GM18519 (cell line): Measurements from ENCODE around the gene TRIM22.
"Not testable (repeated sequence)": the region's sequence is repeated elsewhere in the genome, so short reads cannot be mapped to it uniquely, and the experiment has no call there.

ENCODE experiments used
- ATAC-seq: cut with Tn5 transposase; IDR thresholded peaks from one replicate; pipeline ENCODE4 v1.9.1; 2021; ENCODE audit warnings: mild to moderate bottlenecking, moderate library complexity; ENCODE audit not compliant: unreplicated experiment, low FRiP score

TRIM22 gene

GRCh38 chr11:5690216-5690615 is 626 bp downstream of the TRIM22 start:
- ATAC-seq, result no peak

GRCh38 chr11:5690736-5691135 is 1.1 kb downstream of the TRIM22 start:
- no peak for ATAC-seq

GRCh38 chr11:5691238-5691963 is 1.8 kb downstream of the TRIM22 start:
- ATAC-seq, result not testable (repeated sequence)

GRCh38 chr11:5691964-5692361 is 2.4 kb downstream of the TRIM22 start:
- no peak for ATAC-seq

- ATAC-seq, result no peak
These were observed 5.1 kb downstream of the TRIM22 start for GRCh38 chr11:5694642-5695041.

GRCh38 chr11:5695580-5695979 is 6.0 kb downstream of the TRIM22 start:
- ATAC-seq, result no peak

GRCh38 chr11:5696210-5696609 is 6.6 kb downstream of the TRIM22 start:
- ATAC-seq, result no peak

GRCh38 chr11:5698281-5698680 is 8.7 kb downstream of the TRIM22 start:
- ATAC-seq, result no peak

- no peak for ATAC-seq
These were observed 10.9 kb downstream of the TRIM22 start for GRCh38 chr11:5700421-5701054.

GRCh38 chr11:5701055-5701577 is 11.5 kb downstream of the TRIM22 start:
- no peak for ATAC-seq

- peak; percentile 48 for ATAC-seq
These were observed 14.3 kb downstream of the TRIM22 start for GRCh38 chr11:5703741-5704536.

GRCh38 chr11:5705688-5706087 is 16.1 kb downstream of the TRIM22 start:
- no peak for ATAC-seq

- no peak for ATAC-seq
These were observed 22.9 kb downstream of the TRIM22 start for GRCh38 chr11:5712507-5712906.

- ATAC-seq, result no peak
These were observed 24.1 kb downstream of the TRIM22 start for GRCh38 chr11:5713695-5714094.

- not testable (repeated sequence) for ATAC-seq
These were observed 26.9 kb downstream of the TRIM22 start for GRCh38 chr11:5716518-5716917.

- no peak for ATAC-seq
These were observed 30.3 kb downstream of the TRIM22 start for GRCh38 chr11:5719703-5720495.

- no peak for ATAC-seq
These were observed 33.0 kb downstream of the TRIM22 start for GRCh38 chr11:5722622-5723021.

- no peak for ATAC-seq
These were observed 36.8 kb downstream of the TRIM22 start for GRCh38 chr11:5726351-5726750.

GRCh38 chr11:5727691-5728090 is 38.1 kb downstream of the TRIM22 start:
- ATAC-seq, result no peak

GRCh38 chr11:5736396-5736795 is 46.8 kb downstream of the TRIM22 start, which contains the start of gene OR56B1:
TSS of gene OR56B1 (plus strand) at chr11:5736448. CDS start at chr11:5736517, 69 bp downstream.
- no peak for ATAC-seq
